Natural killer cell (primary cell): Measurements from ENCODE around the gene RESF1. TPM values are rescaled to one million over a fixed set of nuclear protein-coding genes. Genes with fewer than 3 reads are reported as not detected.
A peak's percentile ranks its signal among the peaks of the same experiment; 100 is the strongest.

Experiments
- ATAC-seq, 3 donors: fragments of 150-1000 bp in 2 of 3; fragments of 200-7000 bp in 1 of 3; cut with Tn5 transposase; 1 replicate in 1 of 3; 2 replicates in 2 of 3; pipeline ENCODE4 v1.10.0; 2021; ENCODE audit warnings: mild to moderate bottlenecking in 2 of 3, moderate library complexity in 2 of 3
- DNase-seq, 2 donors: peaks; one replicate each; pipeline versions ENCODE4 v3.0.0 to v3.0.0-alpha.2; 2013 to 2021; ENCODE audit warnings: mixed read lengths in 1 of 2
- H3K27ac ChIP-seq: one replicate; pipeline ENCODE4 v1.5.1; 2013; ENCODE audit warnings: mild to moderate bottlenecking, low read length
- H3K27me3 ChIP-seq: one replicate; pipeline ENCODE4 v1.6.1; 2013; ENCODE audit warnings: low read length; ENCODE audit not compliant: control insufficient read depth, insufficient read depth
- H3K36me3 ChIP-seq: one replicate; pipeline ENCODE4 v1.6.1; 2013; ENCODE audit warnings: low read length; ENCODE audit not compliant: control insufficient read depth, insufficient read depth
- H3K4me1 ChIP-seq: one replicate; pipeline ENCODE4 v1.6.1; 2013; ENCODE audit warnings: low read length; ENCODE audit not compliant: control insufficient read depth, insufficient read depth
- H3K4me3 ChIP-seq: one replicate; pipeline ENCODE4 v1.5.1; 2013; ENCODE audit warnings: low read length
- H3K9me3 ChIP-seq: one replicate; pipeline ENCODE4 v1.6.1; 2013; ENCODE audit warnings: low read length; ENCODE audit not compliant: control insufficient read depth, insufficient read depth
- H3K27ac Mint-ChIP-seq, 2 donors: one replicate each; pipeline ENCODE4 v1.8.0; 2022; ENCODE audit warnings: mild to moderate bottlenecking in 2 of 2, mixed read lengths in 2 of 2, moderate library complexity in 1 of 2
- H3K27me3 Mint-ChIP-seq, 2 donors: one replicate each; pipeline ENCODE4 v1.8.0; 2022; ENCODE audit warnings: low read depth in 2 of 2, mixed read lengths in 2 of 2
- H3K36me3 Mint-ChIP-seq: one replicate; pipeline ENCODE4 v1.8.0; 2022; ENCODE audit warnings: mixed read lengths
- H3K4me1 Mint-ChIP-seq, 2 donors: one replicate each; pipeline ENCODE4 v1.8.0; 2022; ENCODE audit warnings: mixed read lengths in 2 of 2
- H3K4me3 Mint-ChIP-seq: one replicate; pipeline ENCODE4 v1.8.0; 2022; ENCODE audit warnings: mild to moderate bottlenecking, moderate library complexity, mixed read lengths
- H3K9me3 Mint-ChIP-seq, 2 donors: one replicate each; pipeline ENCODE4 v1.8.0; 2022; ENCODE audit warnings: mixed read lengths in 2 of 2
- CTCF ChIP-seq: fragments of 200-600 bp; IDR thresholded peaks from one replicate; pipeline ENCODE4 v1.8.0; 2022; ENCODE audit warnings: antibody characterized with exemption
- WGBS: methylation state at CpG from one replicate; pipeline ENCODE4 v1.1.7; 2013; ENCODE audit warnings: missing lambda C conversion rate; ENCODE audit not compliant: insufficient coverage; 5-methylcytosine and 5-hydroxymethylcytosine counted together
- intact Hi-C: fragments of 100-400 bp; cut with micrococcal nuclease; formaldehyde crosslinking; loops from one replicate; pipeline ENCODE4 v1.14.2; 2022
- total RNA-seq, 4 donors: library from RNA; stranded (reverse); fragments of 120-200 nt in 1 of 4; gene quantifications; one replicate each; pipeline versions ENCODE4 v1.2.3 to v1.2.4, GENCODE V29; 2013 to 2022

Gene RESF1
- total RNA-seq, 3 donors from 2014 or later (not counting 1 experiment from before 2014, with no cell fraction given), result 144 to 209 (median 184) TPM

- DNase-seq (no peak), ATAC-seq (no peak)
- Histone ChIP-seq H3K27me3 (no peaks in the 10 kb centered on the region), H3K4me3 (no peak overlapping the region), H3K9me3 (no peaks in the 10 kb centered on the region), H3K36me3 (no peaks in the 10 kb centered on the region), H3K27ac (no peak overlapping the region), H3K4me1 (peaks cover 12% of the 10 kb centered on the region)
- H3K4me3 Mint-ChIP-seq, result no peak overlapping the region
- WGBS, result 41% methylated on average over 2 of the region's 4 CpGs
- TF ChIP-seq CTCF, result no peak
- H3K27ac Mint-ChIP-seq, result peak overlapping the region in 1 of 2 donors; percentile 5
- peaks cover 24 to 44% of the 10 kb centered on the region in 2 donors for H3K4me1 Mint-ChIP-seq
- peaks cover 0 to 2% of the 10 kb centered on the region in 2 donors for H3K9me3 Mint-ChIP-seq
- H3K36me3 Mint-ChIP-seq, result peaks cover 7% of the 10 kb centered on the region
- no peaks in the 10 kb centered on the region for H3K27me3 Mint-ChIP-seq
- intact Hi-C loops, result no loop called here
Observed at GRCh38 chr12:31951008-31951407, 8.2 kb upstream of the RESF1 start.

- H3K27me3 Mint-ChIP-seq, result no peaks in the 10 kb centered on the region
- no peak for DNase-seq
- Histone ChIP-seq H3K4me1 (peaks cover 14% of the 10 kb centered on the region), H3K9me3 (no peaks in the 10 kb centered on the region), H3K27ac (no peak overlapping the region), H3K36me3 (no peaks in the 10 kb centered on the region), H3K27me3 (no peaks in the 10 kb centered on the region), H3K4me3 (no peak overlapping the region)
- intact Hi-C loops, result no loop called here
- peaks cover 7% of the 10 kb centered on the region for H3K36me3 Mint-ChIP-seq
- ATAC-seq, result no peak
- no peak overlapping the region for H3K27ac Mint-ChIP-seq
- WGBS, result 100% methylated on average over 1 of the region's 2 CpGs
- peaks cover 0 to 2% of the 10 kb centered on the region in 2 donors for H3K9me3 Mint-ChIP-seq
- peaks cover 30 to 50% of the 10 kb centered on the region in 2 donors for H3K4me1 Mint-ChIP-seq
- no peak overlapping the region for H3K4me3 Mint-ChIP-seq
- no peak for TF ChIP-seq CTCF
Observed at GRCh38 chr12:31951939-31952338, 7.3 kb upstream of the RESF1 start.

GRCh38 chr12:31952418-31952817, 6.8 kb upstream of the RESF1 start:
- ATAC-seq, result no peak
- Histone ChIP-seq H3K27ac (no peak overlapping the region), H3K4me1 (peaks cover 17% of the 10 kb centered on the region), H3K27me3 (no peaks in the 10 kb centered on the region), H3K9me3 (no peaks in the 10 kb centered on the region), H3K36me3 (no peaks in the 10 kb centered on the region), H3K4me3 (no peak overlapping the region)
- Mint-ChIP-seq H3K4me3 (no peak overlapping the region), H3K36me3 (peaks cover 7% of the 10 kb centered on the region), H3K9me3 (peaks cover 0 to 2% of the 10 kb centered on the region in 2 donors), H3K4me1 (peaks cover 30 to 55% of the 10 kb centered on the region in 2 donors), H3K27ac (no peak overlapping the region), H3K27me3 (no peaks in the 10 kb centered on the region)
- intact Hi-C loops, result no loop called here
- WGBS, result 96% methylated on average over 4 of the region's 5 CpGs
- TF ChIP-seq CTCF, result no peak
- no peak for DNase-seq
